GM19468 (cell line): ENCODE data around the gene COX7A1.

Experiments used
- ATAC-seq: cut with Tn5 transposase; IDR thresholded peaks from one replicate; pipeline ENCODE4 v1.9.1; 2021; ENCODE audit warnings: mild to moderate bottlenecking, moderate library complexity, moderate number of reproducible peaks; ENCODE audit not compliant: unreplicated experiment; ENCODE audit errors: extremely low read depth

The COX7A1 gene

GRCh38 chr19:36113894-36114720 is 38.1 kb downstream of the COX7A1 start:
- no peak for ATAC-seq

GRCh38 chr19:36113425-36113824 is 38.8 kb downstream of the COX7A1 start:
- no peak for ATAC-seq

DNA sequence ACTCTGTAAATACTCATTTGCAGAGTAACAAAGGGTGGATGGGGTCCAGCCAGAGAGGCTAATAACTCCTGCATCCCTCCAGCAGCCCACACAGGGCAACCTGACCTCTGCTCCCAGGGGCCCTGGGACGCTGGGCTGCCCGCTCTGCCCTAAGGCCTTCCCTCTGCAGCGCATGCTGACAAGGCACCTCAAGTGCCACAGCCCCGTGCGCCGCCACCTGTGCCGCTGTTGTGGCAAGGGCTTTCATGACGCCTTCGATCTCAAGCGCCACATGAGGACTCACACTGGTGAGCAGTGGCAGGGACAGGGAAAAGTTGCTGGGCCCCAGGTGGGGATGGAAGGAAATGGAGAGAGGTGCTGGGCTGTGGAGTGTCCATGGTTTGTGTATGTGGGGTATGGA is 39.6 kb downstream of the COX7A1 start:
- no peak for ATAC-seq

DNA sequence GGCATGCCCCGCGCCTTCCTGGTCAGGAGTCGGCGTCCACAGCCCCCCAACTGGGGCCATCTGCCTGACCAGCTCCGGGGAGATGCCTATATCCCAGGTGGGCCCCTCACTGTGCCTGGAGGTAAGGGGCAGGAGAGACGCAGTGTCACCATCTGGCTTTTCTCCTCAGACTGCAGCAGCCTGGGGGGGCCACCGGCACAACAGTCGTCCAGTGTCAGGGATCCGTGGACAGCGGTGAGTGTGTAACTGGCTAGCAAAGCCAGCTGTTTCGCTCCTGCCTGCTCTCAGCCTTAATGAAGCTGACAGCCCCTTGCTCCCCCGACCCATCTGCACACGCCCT is 41.1 kb downstream of the COX7A1 start:
- no peak for ATAC-seq

GRCh38 chr19:36110487-36111199 is 41.6 kb downstream of the COX7A1 start, which contains the start of gene OVOL3:
TSS of gene OVOL3 (plus strand) at chr19:36111143. CDS start at chr19:36111203, 60 bp downstream.
- ATAC-seq = no peak

DNA sequence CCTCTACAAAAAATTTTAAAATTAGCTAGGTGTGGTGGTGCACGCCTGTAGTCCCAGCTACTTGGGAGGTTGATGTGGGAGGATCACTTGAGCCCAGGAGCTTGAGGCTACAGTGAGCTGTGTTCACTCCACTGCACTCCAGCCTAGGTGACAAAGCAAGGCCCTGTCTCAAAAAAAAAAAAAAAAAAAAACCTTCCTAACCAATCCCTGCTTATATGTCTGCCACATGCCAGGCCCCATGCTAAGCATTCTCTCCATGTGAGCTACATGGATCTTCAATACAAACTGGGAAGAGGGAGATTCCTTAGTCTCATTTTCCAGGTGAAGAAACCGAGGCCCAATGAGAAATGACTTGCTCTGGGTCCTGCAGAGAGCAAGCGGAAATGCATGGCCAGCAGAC is 43.6 kb downstream of the COX7A1 start:
- ATAC-seq = no peak

- ATAC-seq = no peak
Measured at GRCh38 chr19:36106991-36107390, 45.3 kb downstream of the COX7A1 start.

DNA sequence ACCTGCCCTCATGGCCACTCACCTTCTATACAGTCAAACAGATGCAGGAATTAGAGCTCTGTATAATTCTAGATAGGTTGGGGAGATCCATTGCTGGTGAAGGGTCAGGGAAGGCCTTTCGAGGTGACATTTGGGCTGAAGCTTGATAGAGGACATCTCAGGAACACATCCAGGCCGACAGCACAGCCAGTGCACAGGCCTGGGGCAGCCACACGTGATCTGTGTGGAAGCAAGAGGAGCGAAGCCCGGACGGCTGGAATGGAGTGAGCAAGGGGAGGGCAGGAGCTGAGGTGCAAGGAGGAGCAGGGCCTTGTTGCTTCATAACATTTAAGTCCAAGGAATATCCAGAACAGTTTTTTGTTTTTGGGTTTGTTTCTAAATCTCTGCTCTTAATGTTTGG is 45.8 kb downstream of the COX7A1 start:
- ATAC-seq = no peak

DNA sequence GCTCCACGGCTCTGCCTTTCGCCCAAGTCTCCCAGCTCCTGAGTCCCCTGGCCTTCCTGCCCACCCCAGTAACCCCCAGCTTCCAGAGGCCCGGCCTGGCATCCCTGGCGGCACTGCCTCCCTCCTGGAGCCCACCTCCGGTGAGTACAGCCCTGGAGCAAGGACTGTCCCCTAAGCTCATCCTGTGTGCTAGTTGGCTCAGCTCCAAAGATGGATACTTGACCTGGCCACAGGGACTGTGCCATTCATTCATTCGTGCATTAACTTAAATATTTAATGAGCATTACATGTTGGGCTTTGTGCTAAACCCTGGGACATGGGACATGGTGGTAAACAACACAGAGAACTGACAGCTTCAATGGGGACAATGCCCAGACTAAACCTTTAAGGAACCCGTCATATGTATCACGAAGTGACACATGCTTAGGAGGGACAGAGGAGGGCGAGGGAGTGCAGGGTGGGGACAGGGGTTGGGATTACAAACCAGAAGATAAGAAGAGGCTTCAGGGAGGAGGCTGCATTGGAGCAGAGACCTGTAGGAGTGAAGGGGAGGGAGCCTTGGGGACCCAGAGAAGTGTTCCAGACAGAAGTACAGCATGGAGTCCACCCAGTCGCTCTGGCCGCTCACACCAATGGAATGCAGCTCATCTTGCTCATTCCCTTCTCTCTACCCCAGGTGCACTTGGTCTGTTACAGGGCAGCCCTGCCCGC is 48.2 kb downstream of the COX7A1 start:
- no peak for ATAC-seq

DNA sequence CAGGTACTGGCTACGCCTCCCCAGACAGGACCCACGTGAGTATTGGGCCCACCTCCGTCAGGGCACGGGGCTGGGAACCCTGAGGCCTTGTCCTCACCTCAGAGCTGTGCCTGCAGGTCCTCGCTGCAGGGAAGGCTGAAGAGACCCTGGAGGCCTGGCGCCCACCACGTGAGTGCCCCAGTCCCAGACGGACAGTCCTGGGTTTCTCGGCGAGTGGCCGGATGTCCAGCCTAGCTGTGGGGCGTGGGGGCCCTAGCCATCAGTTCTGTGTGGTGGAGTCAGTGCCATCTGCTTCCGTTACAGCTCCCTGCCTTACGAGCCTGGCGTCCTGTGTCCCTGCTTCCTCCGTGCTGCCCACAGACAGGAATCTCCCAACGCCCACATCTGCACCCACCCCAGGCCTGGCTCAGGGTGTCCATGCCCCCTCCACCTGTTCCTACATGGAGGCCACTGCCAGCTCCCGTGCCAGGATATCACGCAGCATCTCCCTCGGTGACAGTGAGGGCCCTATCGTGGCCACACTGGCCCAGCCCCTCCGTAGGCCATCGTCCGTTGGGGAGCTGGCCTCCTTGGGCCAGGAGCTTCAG is 49.1 kb downstream of the COX7A1 start:
- ATAC-seq = no peak

GRCh38 chr19:36101550-36102327 is 50.5 kb downstream of the COX7A1 start:
- ATAC-seq = no peak
